CMK (cell line): ENCODE results near the gene IMPA2.
"Not testable (repeated sequence)": the region's sequence is repeated elsewhere in the genome, so short reads cannot be mapped to it uniquely, and the experiment has no call there.

Source experiments
- DNase-seq: peaks from one replicate; pipeline ENCODE4 v3.0.0-alpha.2; 2010; ENCODE audit warnings: low read depth

The IMPA2 gene

DNA sequence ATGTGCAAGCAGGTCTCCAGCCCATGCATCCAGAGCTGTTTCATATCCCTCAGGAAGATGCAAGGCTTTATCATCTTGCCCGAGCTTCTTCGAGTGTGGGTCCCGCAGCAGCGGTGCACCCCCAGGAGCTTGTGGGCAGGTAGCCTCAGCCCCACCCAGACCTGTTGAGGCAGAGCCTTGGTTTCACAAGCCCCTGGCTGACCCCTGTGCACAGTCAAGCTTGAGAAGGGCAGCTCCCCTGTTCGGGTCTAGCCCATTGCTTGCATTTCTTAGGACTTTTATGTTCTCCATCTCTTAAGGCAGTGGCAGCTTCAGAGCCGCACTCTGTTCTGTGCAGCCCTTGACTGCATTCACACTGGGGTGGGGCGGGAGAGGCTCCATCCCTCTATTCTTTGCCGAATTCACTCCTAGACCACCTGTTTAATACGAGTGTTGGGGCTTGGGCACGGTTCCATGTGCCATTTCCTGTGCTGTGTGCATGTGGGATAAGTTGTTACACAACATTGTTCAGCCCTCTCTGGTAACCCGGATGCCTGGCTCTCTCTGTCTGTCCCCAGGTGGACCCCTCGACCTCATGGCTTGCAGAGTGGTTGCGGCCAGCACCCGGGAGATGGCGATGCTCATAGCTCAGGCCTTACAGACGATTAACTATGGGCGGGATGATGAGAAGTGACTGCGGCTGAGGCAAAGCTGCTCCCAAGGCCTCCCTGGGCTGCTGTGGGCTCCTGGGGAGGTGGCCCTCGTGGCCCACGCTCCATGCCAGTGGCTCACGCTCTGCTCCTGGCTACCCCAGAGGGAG is 48.7 kb downstream of the IMPA2 start:
- DNase-seq: no peak

GRCh38 chr18:12030670-12031069 is 49.4 kb downstream of the IMPA2 start:
- no peak for DNase-seq

- no peak for DNase-seq
Measured at GRCh38 chr18:12031181-12031580, 49.9 kb downstream of the IMPA2 start.

DNA sequence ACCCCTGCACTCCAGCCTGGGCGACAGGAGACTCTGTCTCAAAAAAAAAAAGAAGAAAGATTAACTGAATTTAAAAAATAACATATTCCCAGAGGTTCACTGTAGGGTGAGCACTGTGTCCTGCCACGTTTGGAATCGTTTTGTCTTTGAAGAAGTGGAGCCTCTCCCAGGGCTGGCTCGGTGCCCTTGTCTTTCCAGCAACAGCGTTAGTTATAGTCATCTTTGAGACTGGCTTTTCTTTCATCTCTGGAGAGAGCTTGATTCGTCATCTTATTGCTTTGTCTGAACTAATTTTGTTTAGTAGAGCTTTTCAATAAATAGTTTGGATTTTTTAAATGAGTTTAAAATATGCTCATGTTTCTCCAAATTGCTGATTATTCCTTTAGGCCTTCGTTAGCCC is 50.5 kb downstream of the IMPA2 start:
- no peak for DNase-seq

GRCh38 chr18:12032786-12033642 is 51.7 kb downstream of the IMPA2 start:
- no peak for DNase-seq

GRCh38 chr18:12033643-12034025 is 52.3 kb downstream of the IMPA2 start:
- no peak for DNase-seq

DNA sequence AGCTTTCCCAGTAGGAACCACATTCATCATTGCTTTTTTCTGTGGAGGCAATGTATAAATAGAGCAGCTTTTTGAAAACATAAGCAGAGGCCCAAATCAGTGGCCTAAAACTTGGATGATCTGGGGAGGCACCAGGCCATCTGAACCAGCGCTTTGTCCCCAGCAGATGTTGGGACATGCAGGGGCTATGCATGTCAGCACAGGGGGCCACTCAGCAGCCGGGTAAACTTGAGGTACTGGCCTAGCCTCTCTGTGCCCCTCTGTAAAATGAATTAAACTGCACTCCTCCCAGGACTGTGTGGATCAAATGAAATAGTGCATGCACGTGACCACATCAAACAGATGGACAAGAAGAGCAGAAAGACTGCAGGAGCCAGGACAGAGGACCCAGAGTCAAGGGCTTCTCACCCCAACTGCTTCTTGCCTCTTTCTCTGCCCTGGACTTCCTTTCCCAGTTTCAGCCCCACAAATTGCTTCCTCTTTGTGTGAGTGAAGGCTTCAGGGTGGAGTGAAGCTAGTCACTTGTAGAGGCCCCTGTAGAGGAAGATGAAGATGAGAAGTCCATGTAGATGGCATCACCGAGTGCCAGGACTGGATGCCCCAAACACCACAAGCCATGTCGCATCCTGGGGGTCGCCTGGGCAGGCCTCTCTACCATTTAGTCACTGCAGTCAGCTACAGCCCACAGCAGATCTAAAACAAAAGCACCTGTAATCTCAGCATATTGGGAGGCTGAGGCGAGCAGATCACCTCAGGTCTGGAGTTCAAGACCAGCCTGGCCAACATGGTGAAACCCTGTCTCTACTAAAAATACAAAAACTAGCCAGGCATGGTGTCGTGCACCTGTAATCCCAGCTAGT is 53.2 kb downstream of the IMPA2 start:
- DNase-seq: no peak

GRCh38 chr18:12035481-12035880 is 54.2 kb downstream of the IMPA2 start:
- no peak for DNase-seq

- DNase-seq: no peak
Measured at GRCh38 chr18:12036201-12036751, 55.0 kb downstream of the IMPA2 start.

DNA sequence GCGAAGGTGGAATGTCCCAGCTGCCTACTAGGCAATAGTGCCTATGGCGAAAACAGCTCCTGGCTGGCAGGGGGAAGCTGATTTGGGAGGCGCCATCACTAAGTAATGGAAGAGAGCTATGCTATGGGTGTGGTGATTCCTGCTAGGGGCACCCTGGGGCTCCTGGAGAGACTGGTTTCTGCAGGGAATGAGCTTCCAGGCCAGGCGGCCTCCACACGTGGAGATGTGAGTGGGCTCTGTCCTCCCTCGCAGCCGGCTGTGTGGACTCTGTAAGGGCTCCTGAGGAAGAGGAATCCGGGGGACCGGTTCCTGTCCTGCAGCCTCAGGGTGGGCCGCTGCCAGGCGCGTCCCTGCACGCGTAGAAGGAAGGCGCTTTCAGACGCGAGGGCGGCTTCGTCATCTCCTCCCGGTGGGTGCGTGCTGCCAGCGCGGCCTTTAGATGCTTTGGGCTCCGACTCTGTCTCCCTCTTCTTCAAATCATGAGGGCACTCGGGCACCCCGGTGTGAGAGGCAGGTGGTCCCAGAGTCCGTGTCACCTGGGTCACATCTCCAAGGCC is 56.9 kb downstream of the IMPA2 start:
- no peak for DNase-seq

DNA sequence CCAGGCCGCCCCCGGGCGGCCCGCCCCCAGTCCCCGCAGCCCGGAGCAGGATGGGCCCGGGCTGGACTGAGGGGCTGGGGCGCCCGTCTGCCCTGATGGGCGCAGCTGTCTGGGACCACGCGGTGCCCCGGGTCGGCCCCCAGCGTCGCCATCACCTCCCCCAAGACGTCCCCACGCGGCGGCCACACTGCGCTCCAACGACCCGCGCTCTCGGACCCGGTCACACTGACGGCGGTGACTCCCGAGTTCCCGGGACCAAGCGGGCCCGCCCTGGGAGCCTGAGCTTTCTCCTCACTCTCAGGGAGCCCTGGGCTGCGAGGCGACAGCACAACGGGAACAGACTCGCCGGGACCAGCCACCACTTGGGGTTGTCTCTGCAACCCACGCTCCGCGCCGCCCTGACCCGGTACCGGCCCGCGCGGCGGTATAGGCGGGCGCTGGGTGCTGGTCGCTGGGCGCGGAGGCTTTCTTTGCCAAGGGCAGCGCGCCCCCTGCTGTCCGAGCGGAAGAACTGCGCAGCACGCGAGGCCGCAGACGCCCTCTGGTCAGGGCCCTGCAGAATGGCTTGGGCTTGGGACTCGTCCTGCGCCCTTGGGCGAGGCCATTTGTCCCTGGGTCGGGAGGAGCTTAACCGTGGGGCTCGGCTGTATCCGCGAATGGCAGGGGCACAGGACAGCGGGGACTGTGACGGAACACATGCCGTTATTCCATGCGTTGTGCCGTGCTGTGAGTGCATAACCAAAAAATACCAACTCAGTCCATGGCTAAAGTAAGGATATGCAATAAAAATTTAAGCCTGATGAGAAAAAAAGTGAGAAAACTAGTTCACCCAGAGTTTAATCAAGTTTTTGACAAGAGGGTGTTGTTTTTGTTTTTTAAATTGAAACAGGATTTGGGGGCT is 57.6 kb downstream of the IMPA2 start:
- peak; percentile 26 for DNase-seq

GRCh38 chr18:12039540-12039930 is 58.2 kb downstream of the IMPA2 start:
- DNase-seq: not testable (repeated sequence)

DNA sequence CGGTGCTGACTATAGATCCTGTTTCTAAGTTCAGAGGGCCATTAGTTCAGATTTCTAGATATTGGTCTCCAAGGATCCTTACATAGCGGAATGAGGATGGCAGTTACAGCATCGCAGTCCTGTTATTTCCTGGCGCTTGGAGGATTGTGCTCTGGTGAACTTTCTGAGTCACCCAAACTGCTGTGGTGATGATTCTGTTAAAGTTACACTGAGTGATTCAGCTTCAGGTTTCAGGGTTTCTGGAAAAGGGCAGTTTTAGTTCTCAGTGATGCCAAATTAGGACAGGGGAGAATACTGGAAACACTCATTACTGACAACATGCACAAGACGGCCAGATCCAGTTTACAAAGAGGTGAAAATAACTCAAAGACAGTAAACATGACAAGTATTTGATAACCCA is 60.3 kb downstream of the IMPA2 start:
- DNase-seq: no peak

GRCh38 chr18:12043811-12044210 is 62.5 kb downstream of the IMPA2 start:
- DNase-seq: no peak

- no peak for DNase-seq
Measured at GRCh38 chr18:12044591-12044990, 63.3 kb downstream of the IMPA2 start.

DNA sequence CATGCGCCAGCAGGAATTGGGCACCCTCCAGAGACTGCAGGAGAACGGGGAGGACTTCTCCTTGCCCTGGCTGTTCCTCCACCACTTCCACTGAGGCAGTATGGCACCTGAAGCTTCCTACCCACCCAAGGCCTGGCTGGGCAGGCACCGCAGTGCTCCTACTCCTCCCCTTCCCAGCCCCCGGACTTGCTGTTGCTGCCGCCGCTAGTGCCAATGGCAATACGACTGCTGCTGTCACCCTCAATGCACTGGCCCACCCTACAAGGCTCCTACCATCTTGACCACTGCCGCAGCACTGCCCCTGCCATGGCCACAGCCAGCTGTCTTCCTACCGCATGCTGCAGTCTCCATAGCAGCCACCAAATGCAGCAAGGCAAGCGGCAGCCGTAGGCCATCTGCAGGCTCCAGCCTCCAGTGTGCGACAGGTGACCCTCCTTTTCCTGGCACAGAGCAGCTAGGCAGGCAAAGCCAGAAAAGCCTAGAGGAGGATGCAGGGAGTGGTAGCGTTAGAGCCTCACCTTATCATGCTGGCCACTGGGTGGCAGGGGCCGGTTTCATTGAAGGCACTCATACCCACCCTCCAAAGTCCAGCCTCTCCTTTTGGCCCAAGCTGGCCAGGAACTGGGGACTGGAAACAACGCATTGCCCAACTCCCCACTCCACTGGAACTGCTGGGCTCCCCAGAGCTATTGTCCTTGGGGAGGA is 64.9 kb downstream of the IMPA2 start:
- no peak for DNase-seq

- no peak for DNase-seq
Measured at GRCh38 chr18:12046751-12047335, 65.5 kb downstream of the IMPA2 start.

DNA sequence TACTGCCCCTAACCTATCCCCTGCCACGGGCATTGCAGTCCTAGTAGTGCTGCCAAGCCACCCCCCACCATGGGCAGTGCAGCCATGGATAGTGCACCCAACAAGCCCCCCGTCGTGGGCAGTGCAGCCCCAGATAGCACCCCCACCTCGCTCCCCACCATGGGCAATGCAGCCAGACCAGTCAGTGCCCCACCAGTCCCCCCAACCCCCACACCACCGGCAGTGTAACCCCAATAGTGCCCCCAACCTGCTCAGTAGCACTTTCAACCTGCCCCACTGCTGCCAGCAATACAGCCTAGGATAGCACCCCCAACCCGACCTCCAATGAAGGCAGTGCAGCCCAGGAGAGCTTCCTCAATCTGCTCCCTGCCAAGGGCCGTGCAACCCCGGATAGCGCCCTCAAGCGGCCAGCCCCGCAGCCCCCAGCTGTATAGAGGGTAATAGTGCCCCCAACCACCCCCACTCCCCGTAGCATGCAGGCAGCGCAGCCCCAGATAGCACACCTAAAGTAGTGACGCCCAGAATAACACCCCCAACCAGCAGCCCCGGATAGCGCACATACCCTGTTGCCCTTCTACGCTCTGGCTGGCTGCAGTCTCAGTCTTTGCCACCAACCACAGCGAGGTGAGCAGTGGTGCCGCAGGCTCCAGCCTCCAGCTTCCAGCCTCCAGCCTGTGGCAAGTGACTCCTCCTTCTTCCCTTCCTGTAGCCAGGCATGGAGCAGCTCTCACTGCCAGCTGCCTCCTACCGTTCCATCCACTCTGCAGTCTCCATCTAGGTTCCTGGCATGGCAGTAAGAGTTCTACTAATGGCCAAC is 66.9 kb downstream of the IMPA2 start:
- DNase-seq: no peak

GRCh38 chr18:12048827-12049175 is 67.5 kb downstream of the IMPA2 start:
- DNase-seq: no peak
